Liver (tissue), 9 donors: ENCODE measurements around the gene RAB23. TPM values are rescaled to one million over a fixed set of nuclear protein-coding genes. Genes with fewer than 3 reads are reported as not detected.

Experiments
- DNase-seq: peaks from one replicate; pipeline ENCODE4 v3.0.0-alpha.2; 2017; ENCODE audit warnings: low spot score
- H3K27ac ChIP-seq, 2 donors: one replicate each; pipeline ENCODE4 v1.7.0; 2013; ENCODE audit warnings: inconsistent platforms in 2 of 2, low read length in 2 of 2, control low read depth in 1 of 2, low read depth in 1 of 2, mild to moderate bottlenecking in 1 of 2
- H3K27me3 ChIP-seq, 4 donors: one replicate each; pipeline versions ENCODE4 v1.6.1 to v1.7.0; 2013; ENCODE audit warnings: low read length in 3 of 4, inconsistent platforms in 1 of 4, mild to moderate bottlenecking in 1 of 4, moderate library complexity in 1 of 4; ENCODE audit not compliant: control insufficient read depth in 4 of 4, insufficient read depth in 4 of 4
- H3K36me3 ChIP-seq, 4 donors: one replicate each; pipeline versions ENCODE4 v1.6.1 to v1.7.0; 2013; ENCODE audit warnings: low read length in 3 of 4, mild to moderate bottlenecking in 3 of 4, low read depth in 1 of 4, moderate library complexity in 1 of 4; ENCODE audit not compliant: control insufficient read depth in 4 of 4, insufficient read depth in 3 of 4
- H3K4me1 ChIP-seq, 4 donors: one replicate each; pipeline versions ENCODE4 v1.6.1 to v1.7.0; 2013; ENCODE audit warnings: low read length in 3 of 4, mild to moderate bottlenecking in 3 of 4, moderate library complexity in 1 of 4; ENCODE audit not compliant: control insufficient read depth in 4 of 4, insufficient read depth in 4 of 4
- H3K4me3 ChIP-seq, 3 donors: one replicate each; pipeline versions ENCODE4 v1.6.1 to v1.7.0; 2013; ENCODE audit warnings: low read length in 3 of 3, control low read depth in 1 of 3, low read depth in 1 of 3, mild to moderate bottlenecking in 1 of 3
- H3K9ac ChIP-seq, 2 donors: one replicate each; pipeline ENCODE4 v1.7.0; 2013; ENCODE audit warnings: low read length in 2 of 2, mild to moderate bottlenecking in 2 of 2, moderate library complexity in 2 of 2, control low read depth in 1 of 2, low read depth in 1 of 2
- H3K9me3 ChIP-seq, 4 donors: one replicate each; pipeline versions ENCODE4 v1.6.1 to v1.7.0; 2013; ENCODE audit warnings: low read length in 3 of 4; ENCODE audit not compliant: control insufficient read depth in 4 of 4
- CTCF ChIP-seq: fragments of 150-350 bp; IDR thresholded peaks from 2 replicates; pipeline ENCODE4 v1.5.1; 2017; ENCODE audit warnings: improper control_type of control experiment, low read depth, low read length; ENCODE audit not compliant: missing input control
- EGR1 ChIP-seq, 2 donors: IDR thresholded peaks; 2 replicates each; pipeline ENCODE4 v1.6.1; 2016 to 2018; ENCODE audit warnings: antibody characterized with exemption in 2 of 2, low read depth in 2 of 2
- FOXA1 ChIP-seq: IDR thresholded peaks from 2 replicates; pipeline ENCODE4 v1.6.1; 2016; ENCODE audit warnings: antibody characterized with exemption
- FOXA2 ChIP-seq: IDR thresholded peaks from 2 replicates; pipeline ENCODE4 v1.6.1; 2016; ENCODE audit warnings: antibody characterized with exemption
- GABPA ChIP-seq, 2 donors: IDR thresholded peaks in 1 of 2; conservative IDR thresholded peaks in 1 of 2; 2 replicates each; pipeline ENCODE4 v1.6.1; 2016; ENCODE audit warnings: antibody characterized with exemption in 2 of 2, mild to moderate bottlenecking in 1 of 2, moderate library complexity in 1 of 2
- HNF4A ChIP-seq, 2 donors: conservative IDR thresholded peaks; 2 replicates each; pipeline ENCODE4 v1.6.1; 2016; ENCODE audit warnings: antibody characterized with exemption in 2 of 2, mild to moderate bottlenecking in 2 of 2
- HNF4G ChIP-seq: IDR thresholded peaks from 2 replicates; pipeline ENCODE4 v1.6.1; 2016; ENCODE audit warnings: antibody characterized with exemption
- JUND ChIP-seq, 2 donors: IDR thresholded peaks; 2 replicates each; pipeline ENCODE4 v1.6.1; 2016; ENCODE audit warnings: antibody characterized with exemption in 2 of 2
- NR2F2 ChIP-seq: IDR thresholded peaks from 2 replicates; pipeline ENCODE4 v1.6.1; 2016; ENCODE audit warnings: antibody characterized with exemption
- RAD21 ChIP-seq, 2 donors: IDR thresholded peaks; 2 replicates each; pipeline ENCODE4 v1.6.1; 2016; ENCODE audit warnings: antibody characterized with exemption in 2 of 2, mild to moderate bottlenecking in 2 of 2
- REST ChIP-seq: IDR thresholded peaks from 2 replicates; pipeline ENCODE4 v1.6.1; 2016; ENCODE audit warnings: antibody characterized with exemption, mild to moderate bottlenecking
- RXRA ChIP-seq, 2 donors: IDR thresholded peaks; 2 replicates each; pipeline ENCODE4 v1.6.1; 2017 to 2018; ENCODE audit warnings: antibody characterized with exemption in 2 of 2, mild to moderate bottlenecking in 1 of 2
- SP1 ChIP-seq: IDR thresholded peaks from 2 replicates; pipeline ENCODE4 v1.6.1; 2018; ENCODE audit warnings: antibody characterized with exemption, mild to moderate bottlenecking
- TAF1 ChIP-seq: conservative IDR thresholded peaks from 2 replicates; pipeline ENCODE4 v1.6.1; 2016; ENCODE audit warnings: antibody characterized with exemption, mild to moderate bottlenecking
- WGBS: extraction: QIAGEN DNeasy Blood & Tissue Kit; methylation state at CpG from one replicate; pipeline ENCODE4 v1.1.7; 2013; 5-methylcytosine and 5-hydroxymethylcytosine counted together
- polyA plus RNA-seq, 2 donors: library from polyadenylated mRNA; stranded (reverse) in 1 of 2; unstranded in 1 of 2; fragments of 200-250 nt in 1 of 2; fragments of >200 nt in 1 of 2; fragmentation: Nextera tagmentation in 1 of 2; extraction: Ambion mirVana in 1 of 2; gene quantifications; one replicate each; pipeline versions ENCODE4 v1.2.1 to v1.2.3, GENCODE V29; 2013 to 2015
- total RNA-seq, 2 donors: library from RNA; depleted of rRNA; stranded (reverse); fragments of >200 nt; gene quantifications; one replicate each; pipeline ENCODE4 v1.2.3, GENCODE V29; 2014
- TF ChIP-seq, protein P1 (sequence below): IDR thresholded peaks from 2 replicates; pipeline ENCODE4 v1.6.1; 2016; ENCODE audit warnings: antibody characterized with exemption
- TF ChIP-seq, protein P2 (sequence below): IDR thresholded peaks from 2 replicates; pipeline ENCODE4 v1.6.1; 2016; ENCODE audit warnings: antibody characterized with exemption
- TF ChIP-seq, protein P3 (sequence below): IDR thresholded peaks from 2 replicates; pipeline ENCODE4 v1.6.1; 2016; ENCODE audit warnings: antibody characterized with exemption
- donor health status: healthy.
- donor health status: healthy.
- donor health status: healthy.
- donor health status: healthy.
- donor health status: healthy.

Gene RAB23
- total and polyA plus RNA-seq, 4 donors = 0.60 to 4.3 (median 2.4) TPM

DNA sequence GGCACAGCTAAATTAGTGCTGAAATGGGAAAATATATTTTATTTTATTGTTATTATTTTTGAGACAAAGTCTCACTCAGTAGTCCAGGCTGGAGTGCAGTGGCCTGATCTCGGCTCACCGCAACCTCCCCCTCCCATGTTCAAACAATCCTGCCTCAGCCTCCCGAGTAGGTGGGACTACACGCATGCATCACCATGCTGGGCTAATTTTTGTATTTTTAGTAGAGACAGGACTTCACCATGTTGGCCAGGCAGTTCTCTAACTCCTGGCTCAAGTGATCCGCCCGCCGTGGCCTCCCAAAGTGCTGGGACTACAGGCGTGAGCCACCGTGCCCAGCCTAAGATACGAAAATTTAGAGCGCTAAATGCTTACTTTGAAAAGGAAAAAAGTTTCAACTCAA lies 4.8 kb downstream of the RAB23 start:
- 97% methylated on average over 11 of the region's 11 CpGs for WGBS
- DNase-seq = no peak
- no peaks in the 10 kb centered on the region for H3K27me3 ChIP-seq
- no peaks in the 10 kb centered on the region for H3K9me3 ChIP-seq
- TF ChIP-seq EGR1 (IDR thresholded peaks at IDR 0.05; ENCODE audit: low read depth in 2 of 2) = no peak
- TF ChIP-seq HNF4G = no peak
- TF ChIP-seq, protein P1, sequence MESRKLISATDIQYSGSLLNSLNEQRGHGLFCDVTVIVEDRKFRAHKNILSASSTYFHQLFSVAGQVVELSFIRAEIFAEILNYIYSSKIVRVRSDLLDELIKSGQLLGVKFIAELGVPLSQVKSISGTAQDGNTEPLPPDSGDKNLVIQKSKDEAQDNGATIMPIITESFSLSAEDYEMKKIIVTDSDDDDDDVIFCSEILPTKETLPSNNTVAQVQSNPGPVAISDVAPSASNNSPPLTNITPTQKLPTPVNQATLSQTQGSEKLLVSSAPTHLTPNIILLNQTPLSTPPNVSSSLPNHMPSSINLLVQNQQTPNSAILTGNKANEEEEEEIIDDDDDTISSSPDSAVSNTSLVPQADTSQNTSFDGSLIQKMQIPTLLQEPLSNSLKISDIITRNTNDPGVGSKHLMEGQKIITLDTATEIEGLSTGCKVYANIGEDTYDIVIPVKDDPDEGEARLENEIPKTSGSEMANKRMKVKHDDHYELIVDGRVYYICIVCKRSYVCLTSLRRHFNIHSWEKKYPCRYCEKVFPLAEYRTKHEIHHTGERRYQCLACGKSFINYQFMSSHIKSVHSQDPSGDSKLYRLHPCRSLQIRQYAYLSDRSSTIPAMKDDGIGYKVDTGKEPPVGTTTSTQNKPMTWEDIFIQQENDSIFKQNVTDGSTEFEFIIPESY = no peak
- TF ChIP-seq, protein P2, sequence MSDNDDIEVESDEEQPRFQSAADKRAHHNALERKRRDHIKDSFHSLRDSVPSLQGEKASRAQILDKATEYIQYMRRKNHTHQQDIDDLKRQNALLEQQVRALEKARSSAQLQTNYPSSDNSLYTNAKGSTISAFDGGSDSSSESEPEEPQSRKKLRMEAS = no peak
- no peak for TF ChIP-seq TAF1
- TF ChIP-seq HNF4A (conservative IDR thresholded peaks at IDR 0.05) = no peak
- TF ChIP-seq GABPA (IDR thresholded peaks at IDR 0.05 in 1 of 2, conservative IDR thresholded peaks at IDR 0.05 in 1 of 2) = no peak
- TF ChIP-seq, protein P3, sequence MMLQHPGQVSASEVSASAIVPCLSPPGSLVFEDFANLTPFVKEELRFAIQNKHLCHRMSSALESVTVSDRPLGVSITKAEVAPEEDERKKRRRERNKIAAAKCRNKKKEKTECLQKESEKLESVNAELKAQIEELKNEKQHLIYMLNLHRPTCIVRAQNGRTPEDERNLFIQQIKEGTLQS = no peak
- TF ChIP-seq RAD21 (IDR thresholded peaks at IDR 0.05) = no peak
- no peak for TF ChIP-seq REST
- no peak for TF ChIP-seq SP1
- TF ChIP-seq RXRA (IDR thresholded peaks at IDR 0.05) = no peak
- no peak overlapping the region for H3K4me3 ChIP-seq
- peaks cover 0 to 5% (median 4%) of the 10 kb centered on the region in 4 donors for H3K4me1 ChIP-seq
- H3K27ac ChIP-seq = no peak overlapping the region
- no peak overlapping the region for H3K9ac ChIP-seq
- H3K36me3 ChIP-seq = no peaks in the 10 kb centered on the region

DNA sequence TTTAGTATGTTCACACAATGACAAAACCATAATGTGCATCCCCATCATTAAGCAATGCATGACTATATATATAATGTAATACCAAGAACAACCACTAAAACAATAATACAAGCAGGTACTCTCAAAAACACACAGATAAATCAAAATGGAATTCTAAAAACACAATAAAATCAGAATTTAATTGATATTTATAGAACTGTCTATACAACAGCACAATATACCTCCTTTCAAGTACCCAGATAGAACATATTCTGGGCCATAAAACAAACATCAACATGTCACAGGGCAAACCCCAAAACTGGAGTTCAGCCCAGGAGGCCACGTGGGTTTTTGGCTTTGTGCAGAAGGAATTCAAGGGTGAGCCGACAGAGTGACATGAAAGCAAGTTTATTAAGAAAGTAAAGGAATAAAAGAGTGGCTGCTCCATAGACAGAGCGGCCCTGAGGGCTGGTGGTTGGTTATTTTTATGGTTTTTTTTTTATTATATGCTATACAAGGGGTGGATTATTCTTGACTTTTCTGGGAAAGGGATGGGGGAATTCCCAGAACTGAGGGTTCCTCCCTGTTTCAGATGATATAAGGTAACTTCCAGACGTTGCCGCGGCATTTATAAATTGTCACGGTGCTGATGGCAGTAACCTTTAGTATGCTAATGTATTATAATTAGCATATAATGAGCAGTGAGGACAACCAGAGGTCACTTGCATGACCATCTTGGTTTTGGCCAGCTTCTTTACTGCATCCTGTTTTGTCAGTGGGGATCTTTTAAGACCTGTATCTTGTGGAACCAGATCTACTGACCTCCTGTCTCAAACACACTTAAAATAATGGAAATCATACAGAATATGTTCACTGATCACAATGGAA lies 5.6 kb downstream of the RAB23 start:
- peaks cover 0 to 5% (median 4%) of the 10 kb centered on the region in 4 donors for H3K4me1 ChIP-seq
- no peak for DNase-seq
- no peak overlapping the region for H3K9ac ChIP-seq
- H3K4me3 ChIP-seq = no peak overlapping the region
- no peaks in the 10 kb centered on the region for H3K9me3 ChIP-seq
- H3K27ac ChIP-seq = no peak overlapping the region
- H3K27me3 ChIP-seq = no peaks in the 10 kb centered on the region
- H3K36me3 ChIP-seq = no peaks in the 10 kb centered on the region
- WGBS = 79% methylated on average over 7 of the region's 7 CpGs
- TF ChIP-seq RXRA (IDR thresholded peaks at IDR 0.05) (no peak), JUND (IDR thresholded peaks at IDR 0.05) (no peak), FOXA2 (no peak), NR2F2 (no peak), REST (no peak), FOXA1 (no peak), RAD21 (IDR thresholded peaks at IDR 0.05) (no peak), GABPA (IDR thresholded peaks at IDR 0.05 in 1 of 2, conservative IDR thresholded peaks at IDR 0.05 in 1 of 2) (no peak), CTCF (no peak)
- TF ChIP-seq, protein P1 = no peak
